Activated CD4-positive, alpha-beta T cell treated with anti-CD3 and anti-CD28 coated beads, Interleukin-2, amount 10 ng/mL, durations not matched to agents 7 days and 5 days (primary cell): ENCODE measurements around the gene CYTH1. TPM values are rescaled to one million over a fixed set of nuclear protein-coding genes. Genes with fewer than 3 reads are reported as not detected.

Experiments used
- CTCF ChIA-PET: fragments of 350-600 bp; sonication (Branson Sonifier 250); formaldehyde crosslinking; loops from one replicate; lab custom pipeline; 2021; ENCODE audit warnings: antibody characterized with exemption; lab: Charles Lee
- POLR2A ChIA-PET: fragments of 350-600 bp; sonication (Branson Sonifier 250); formaldehyde crosslinking; loops from one replicate; lab custom pipeline; 2021; ENCODE audit warnings: antibody characterized with exemption; lab: Charles Lee
- DNase-seq: peaks from one replicate; pipeline ENCODE4 v3.0.0-alpha.2; 2020
- H3K27ac Mint-ChIP-seq: one replicate; pipeline ENCODE4 v1.8.0; 2021; ENCODE audit warnings: mild to moderate bottlenecking, moderate library complexity, mixed read lengths
- H3K27me3 Mint-ChIP-seq: one replicate; pipeline ENCODE4 v1.8.0; 2021; ENCODE audit warnings: mixed read lengths
- H3K36me3 Mint-ChIP-seq: one replicate; pipeline ENCODE4 v1.8.0; 2021; ENCODE audit warnings: low read depth, mixed read lengths
- H3K4me1 Mint-ChIP-seq: one replicate; pipeline ENCODE4 v1.8.0; 2021; ENCODE audit warnings: mixed read lengths
- H3K4me3 Mint-ChIP-seq: one replicate; pipeline ENCODE4 v1.8.0; 2021; ENCODE audit warnings: mild to moderate bottlenecking, moderate library complexity, mixed read lengths
- H3K9me3 Mint-ChIP-seq: one replicate; pipeline ENCODE4 v1.8.0; 2021; ENCODE audit warnings: mixed read lengths
- total RNA-seq, 2 experiments: library from RNA; stranded (reverse); gene quantifications; one replicate each; pipeline ENCODE4 v1.2.3, GENCODE V29; 2021

CYTH1 gene
- total RNA-seq, 2 experiments from 2014 or later, result 244 to 251 TPM

DNA sequence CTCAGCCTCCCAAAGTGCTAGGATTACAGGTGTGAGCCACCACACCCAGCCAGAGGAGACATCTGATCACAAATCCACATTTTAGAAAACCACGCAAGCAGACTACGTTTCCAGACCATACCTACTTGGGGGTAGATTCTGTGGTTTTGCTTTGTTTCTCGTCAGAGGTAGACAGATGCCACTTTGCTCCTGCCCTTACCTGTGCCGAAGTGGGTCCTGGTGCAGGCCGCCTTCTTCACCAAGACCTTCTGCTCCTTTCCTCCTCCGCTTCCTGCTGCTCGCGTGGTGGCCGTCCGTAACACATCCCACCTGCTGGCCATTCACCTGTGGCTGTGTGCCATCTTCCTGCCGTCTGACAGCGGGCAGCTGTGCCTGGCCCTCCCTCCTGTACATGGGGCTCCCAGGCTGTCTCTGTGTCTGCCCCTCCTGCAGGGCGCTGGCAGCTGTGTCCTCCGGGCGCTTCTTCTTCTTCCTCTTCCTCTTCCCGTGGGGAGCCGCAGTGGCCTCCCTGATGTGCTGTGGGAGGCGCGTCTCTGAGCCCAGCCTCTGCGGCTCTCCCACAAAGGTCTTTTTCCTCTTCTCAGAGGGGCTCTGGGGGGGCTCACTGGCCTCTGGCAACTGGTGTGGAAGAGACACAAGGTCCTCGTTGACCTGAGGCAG lies 21.2 kb upstream of the CYTH1 start:
- POLR2A ChIA-PET, result no interaction called here
- Mint-ChIP-seq H3K4me1 (peaks cover 83% of the 10 kb centered on the region), H3K4me3 (peak overlapping the region; percentile 72), H3K27ac (peak overlapping the region; percentile 80), H3K9me3 (no peaks in the 10 kb centered on the region), H3K36me3 (peaks cover 81% of the 10 kb centered on the region), H3K27me3 (no peaks in the 10 kb centered on the region)
- CTCF ChIA-PET, result no interaction called here
- DNase-seq, result no peak

DNA sequence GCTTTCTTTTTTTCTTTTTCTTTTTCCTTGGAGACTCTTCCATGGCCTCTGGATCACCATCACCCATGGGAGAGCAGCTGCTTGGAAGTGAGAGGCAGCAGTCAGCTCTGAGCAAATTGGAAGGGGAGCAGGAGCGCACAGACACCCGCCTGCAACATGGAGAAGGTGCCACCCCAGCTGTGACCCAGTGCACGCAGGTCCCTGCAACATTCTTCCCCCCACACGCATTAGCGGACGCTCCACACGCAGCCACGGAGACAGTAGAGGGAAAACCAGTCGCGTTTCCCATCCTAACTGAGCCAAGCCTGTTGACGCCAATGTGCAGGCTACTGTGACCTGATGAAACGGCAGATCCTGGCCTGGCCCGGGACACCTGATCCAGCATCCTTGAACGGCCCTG lies 20.4 kb upstream of the CYTH1 start:
- POLR2A ChIA-PET, result no interaction called here
- Mint-ChIP-seq H3K27ac (peak overlapping the region; percentile 80), H3K4me3 (peak overlapping the region; percentile 72), H3K4me1 (peaks cover 80% of the 10 kb centered on the region), H3K27me3 (no peaks in the 10 kb centered on the region), H3K36me3 (peaks cover 82% of the 10 kb centered on the region), H3K9me3 (no peaks in the 10 kb centered on the region)
- no peak for DNase-seq
- CTCF ChIA-PET, result interaction anchor here (0.8 kb wide), 1 partner anchor 33 kb away, joined by 3 read pairs; no protein-coding TSS in a partner anchor

DNA sequence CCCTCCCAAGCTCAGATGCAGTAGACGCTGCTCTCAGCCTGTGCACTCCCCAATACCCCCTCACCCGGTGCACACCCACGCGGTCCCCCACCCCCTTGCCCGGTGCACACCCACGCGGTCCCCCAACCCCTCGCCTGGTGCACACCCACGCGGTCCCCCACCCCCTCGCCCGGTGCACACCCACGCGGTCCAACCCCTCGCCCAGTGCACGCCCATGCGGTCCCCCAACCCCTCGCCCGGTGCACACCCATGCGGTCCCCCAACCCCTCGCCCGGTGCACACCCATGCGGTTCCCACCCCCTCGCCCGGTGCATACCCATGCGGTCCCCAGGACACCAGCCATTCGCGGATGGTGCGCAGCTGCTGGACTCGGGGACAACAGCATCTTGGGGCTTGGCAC lies 19.9 kb upstream of the CYTH1 start:
- Mint-ChIP-seq H3K9me3 (no peaks in the 10 kb centered on the region), H3K36me3 (peaks cover 80% of the 10 kb centered on the region), H3K4me1 (peaks cover 76% of the 10 kb centered on the region), H3K27ac (peak overlapping the region; percentile 55), H3K27me3 (no peaks in the 10 kb centered on the region), H3K4me3 (no peak overlapping the region)
- ChIA-PET CTCF (interaction anchor here (0.6 to 1.9 kb wide), 3 partner anchors 13 to 33 kb away, joined by 3 to 7 read pairs (median 5); no protein-coding TSS in a partner anchor), POLR2A (no interaction called here)
- no peak for DNase-seq

DNA sequence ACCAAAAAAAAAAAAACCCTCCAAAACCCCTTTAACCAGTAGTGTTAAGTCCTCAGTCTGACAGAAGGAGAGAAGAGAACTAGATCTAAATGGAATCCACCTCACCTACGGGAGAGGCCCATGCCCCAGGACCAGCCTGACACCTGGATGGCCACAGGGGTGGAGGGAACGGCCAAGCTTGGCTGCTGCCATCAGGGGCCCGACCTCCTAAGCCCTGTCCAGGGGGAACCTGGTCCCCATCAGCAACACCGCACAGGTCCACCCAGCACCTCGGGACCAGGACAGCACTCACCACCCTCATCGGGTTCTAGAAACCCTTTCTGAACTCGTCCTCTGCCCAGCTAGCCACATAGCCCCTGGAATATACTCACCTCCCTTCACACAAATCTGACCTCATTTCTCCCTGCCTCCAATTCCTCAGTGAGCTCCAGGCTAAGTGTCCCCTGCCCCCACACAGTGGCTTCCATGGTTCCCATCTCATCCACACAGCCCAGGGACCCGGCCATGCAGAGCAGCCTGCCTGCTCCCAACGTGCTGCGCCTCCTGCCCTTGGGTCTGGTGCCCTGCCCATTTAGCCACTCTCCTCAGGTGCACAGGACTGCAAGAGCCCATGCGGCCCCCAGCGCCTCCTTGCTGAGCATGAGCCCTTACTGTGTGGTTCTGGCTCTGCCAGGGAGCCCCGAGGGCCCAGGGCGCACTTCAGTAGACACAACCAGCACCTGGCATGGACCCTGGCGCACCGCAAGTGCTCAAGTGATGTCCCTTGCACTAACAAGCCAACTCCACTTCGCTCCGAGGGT lies 18.3 kb upstream of the CYTH1 start:
- no peak for DNase-seq
- H3K27ac Mint-ChIP-seq, result no peak overlapping the region
- ChIA-PET POLR2A (no interaction called here), CTCF (interaction anchor here (0.6 to 3.1 kb wide), 5 partner anchors 11 to 78 kb away, joined by 3 to 10 read pairs (median 3); no protein-coding TSS in a partner anchor)
- peaks cover 80% of the 10 kb centered on the region for H3K36me3 Mint-ChIP-seq
- H3K4me3 Mint-ChIP-seq, result no peak overlapping the region
- peaks cover 69% of the 10 kb centered on the region for H3K4me1 Mint-ChIP-seq
- H3K9me3 Mint-ChIP-seq, result no peaks in the 10 kb centered on the region
- H3K27me3 Mint-ChIP-seq, result no peaks in the 10 kb centered on the region

DNA sequence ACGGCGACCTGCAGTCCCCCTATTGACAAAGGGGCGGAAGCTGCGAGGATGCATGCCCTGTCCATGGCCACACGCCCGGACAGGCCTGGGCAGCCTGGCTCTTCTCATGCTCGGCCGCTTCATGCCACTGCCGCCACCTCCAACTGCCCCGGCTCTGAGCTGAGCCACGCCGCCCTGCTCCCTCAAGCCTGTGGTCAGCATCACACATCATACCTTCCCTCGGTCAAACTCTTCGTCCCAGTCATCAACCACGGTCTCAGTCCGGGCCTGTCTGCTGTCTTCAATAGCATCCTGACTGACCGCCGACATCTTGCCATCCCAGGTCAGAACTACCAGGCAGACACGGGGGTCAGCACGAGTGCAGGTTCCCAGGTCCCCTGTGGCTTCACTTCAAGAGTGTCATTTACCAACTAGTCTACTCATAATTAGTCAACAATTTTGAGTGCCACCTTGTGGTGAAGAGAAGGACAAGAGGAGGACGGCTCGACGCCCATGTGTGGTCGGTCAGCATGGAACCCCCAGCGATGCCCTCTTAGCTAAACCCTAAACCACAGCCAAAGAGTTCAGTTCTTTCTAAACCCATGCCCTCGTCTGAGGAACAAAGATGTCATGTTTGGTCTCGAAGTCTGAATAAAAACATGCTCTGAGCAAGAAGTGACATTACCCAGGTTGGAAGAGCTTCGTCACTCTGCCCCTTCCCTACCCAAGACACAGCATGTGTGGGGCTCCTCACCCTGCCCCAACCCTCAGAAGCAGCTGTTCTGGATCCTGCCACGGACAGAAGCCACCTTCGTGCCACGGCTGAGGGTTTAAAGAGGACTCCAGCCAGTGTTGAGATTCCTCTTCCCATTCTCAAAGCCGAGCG lies 16.9 kb upstream of the CYTH1 start:
- CTCF ChIA-PET, result interaction anchor here (1.0 to 3.1 kb wide), 4 partner anchors 8 to 43 kb away, joined by 4 to 10 read pairs (median 4); no protein-coding TSS in a partner anchor
- no peak for DNase-seq
- no peaks in the 10 kb centered on the region for H3K9me3 Mint-ChIP-seq
- peaks cover 82% of the 10 kb centered on the region for H3K36me3 Mint-ChIP-seq
- H3K27me3 Mint-ChIP-seq, result no peaks in the 10 kb centered on the region
- POLR2A ChIA-PET, result no interaction called here
- no peak overlapping the region for H3K4me3 Mint-ChIP-seq
- H3K4me1 Mint-ChIP-seq, result peaks cover 66% of the 10 kb centered on the region
- H3K27ac Mint-ChIP-seq, result peak overlapping the region; percentile 79

DNA sequence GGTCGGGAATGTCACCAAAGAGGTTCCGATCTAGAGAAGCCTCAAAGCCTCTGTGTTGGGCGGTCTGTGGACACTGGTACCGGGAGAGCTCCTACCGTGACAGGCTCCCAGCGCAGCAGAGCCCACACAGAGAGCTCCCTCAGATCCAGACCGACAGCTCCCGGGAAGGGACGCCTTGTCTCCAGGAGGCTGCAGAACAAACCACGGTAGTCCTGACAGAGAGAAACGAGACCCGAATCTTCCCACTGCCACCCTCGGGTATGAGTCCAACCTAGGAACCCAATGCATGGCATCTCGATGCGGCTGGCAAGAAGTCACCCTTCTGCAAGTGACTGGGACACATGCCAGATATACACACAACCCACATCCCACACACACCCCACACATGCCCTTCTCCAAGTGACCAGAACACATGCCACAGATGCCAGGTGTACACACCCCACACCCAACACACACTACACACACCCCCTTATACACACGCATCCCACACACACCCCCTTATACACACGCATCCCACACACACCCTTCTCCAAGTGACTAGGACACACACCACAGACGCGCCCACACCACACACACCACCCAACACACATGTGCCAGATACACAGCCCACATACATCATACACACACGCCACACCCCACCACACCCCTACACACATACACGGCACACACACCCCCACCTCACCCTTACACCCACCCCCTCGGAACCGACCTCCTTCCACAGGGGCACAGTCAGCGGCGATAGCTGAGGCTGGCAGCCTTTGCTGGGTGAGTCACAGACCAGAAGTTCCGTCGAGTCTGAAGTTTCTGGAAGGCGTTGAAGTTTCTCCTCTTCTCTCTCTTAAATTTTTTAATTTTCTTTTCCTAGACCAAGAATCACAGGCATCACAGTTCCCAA lies 15.9 kb upstream of the CYTH1 start:
- Mint-ChIP-seq H3K36me3 (peaks cover 77% of the 10 kb centered on the region), H3K27ac (peak overlapping the region; percentile 79), H3K9me3 (no peaks in the 10 kb centered on the region), H3K4me1 (peaks cover 58% of the 10 kb centered on the region), H3K4me3 (no peak overlapping the region), H3K27me3 (no peaks in the 10 kb centered on the region)
- CTCF ChIA-PET, result interaction anchor here (1.4 to 3.1 kb wide), 3 partner anchors 7 to 42 kb away, joined by 4 to 10 read pairs (median 5); no protein-coding TSS in a partner anchor
- POLR2A ChIA-PET, result no interaction called here
- no peak for DNase-seq

DNA sequence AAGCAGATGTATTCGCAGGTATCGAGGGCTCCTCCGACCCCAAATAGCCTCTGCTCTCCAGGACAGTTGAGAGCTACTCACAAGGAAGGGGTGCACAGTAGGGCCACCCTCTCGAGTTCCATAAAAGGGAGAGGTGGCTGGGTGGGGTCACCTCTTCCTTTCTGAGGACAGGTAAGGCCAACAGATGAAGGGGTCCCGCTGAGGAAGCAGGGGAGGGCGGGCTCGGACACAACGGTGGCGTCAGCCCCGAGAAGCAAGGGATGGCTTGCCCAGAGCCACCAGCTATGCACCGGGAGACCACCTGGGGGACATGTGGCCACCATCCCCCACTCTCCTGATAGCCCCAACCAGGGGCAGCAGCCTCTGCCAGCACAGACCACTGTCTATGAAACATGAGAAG lies 15.1 kb upstream of the CYTH1 start:
- DNase-seq, result no peak
- ChIA-PET CTCF (no interaction called here), POLR2A (no interaction called here)
- Mint-ChIP-seq H3K4me3 (no peak overlapping the region), H3K27ac (no peak overlapping the region), H3K4me1 (peaks cover 54% of the 10 kb centered on the region), H3K36me3 (peaks cover 71% of the 10 kb centered on the region), H3K9me3 (no peaks in the 10 kb centered on the region), H3K27me3 (no peaks in the 10 kb centered on the region)

DNA sequence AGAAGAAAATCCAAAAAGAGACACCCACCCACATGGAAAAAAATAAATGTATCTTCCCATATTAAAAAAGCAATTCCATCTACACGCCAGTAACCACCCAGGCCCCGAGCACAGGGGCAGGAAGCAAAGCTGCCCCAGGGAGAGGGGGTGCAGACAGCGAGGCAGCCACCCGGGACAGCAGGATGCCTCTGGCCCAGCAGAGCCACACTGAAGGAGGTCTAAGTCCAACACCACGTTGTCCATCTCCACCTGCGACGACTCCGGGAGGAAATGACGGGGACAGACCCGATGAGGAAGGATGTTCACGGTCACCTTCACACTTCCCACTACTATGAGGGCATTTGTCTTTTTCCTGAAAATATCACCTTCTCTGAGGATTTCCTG lies 14.4 kb upstream of the CYTH1 start:
- no peak overlapping the region for H3K4me3 Mint-ChIP-seq
- H3K36me3 Mint-ChIP-seq, result peaks cover 75% of the 10 kb centered on the region
- ChIA-PET POLR2A (no interaction called here), CTCF (interaction anchor here (1.2 to 1.8 kb wide), 2 partner anchors 11 to 12 kb away, joined by 3 to 5 read pairs; no protein-coding TSS in a partner anchor)
- peaks cover 54% of the 10 kb centered on the region for H3K4me1 Mint-ChIP-seq
- H3K9me3 Mint-ChIP-seq, result no peaks in the 10 kb centered on the region
- no peak overlapping the region for H3K27ac Mint-ChIP-seq
- no peaks in the 10 kb centered on the region for H3K27me3 Mint-ChIP-seq
- DNase-seq, result no peak

DNA sequence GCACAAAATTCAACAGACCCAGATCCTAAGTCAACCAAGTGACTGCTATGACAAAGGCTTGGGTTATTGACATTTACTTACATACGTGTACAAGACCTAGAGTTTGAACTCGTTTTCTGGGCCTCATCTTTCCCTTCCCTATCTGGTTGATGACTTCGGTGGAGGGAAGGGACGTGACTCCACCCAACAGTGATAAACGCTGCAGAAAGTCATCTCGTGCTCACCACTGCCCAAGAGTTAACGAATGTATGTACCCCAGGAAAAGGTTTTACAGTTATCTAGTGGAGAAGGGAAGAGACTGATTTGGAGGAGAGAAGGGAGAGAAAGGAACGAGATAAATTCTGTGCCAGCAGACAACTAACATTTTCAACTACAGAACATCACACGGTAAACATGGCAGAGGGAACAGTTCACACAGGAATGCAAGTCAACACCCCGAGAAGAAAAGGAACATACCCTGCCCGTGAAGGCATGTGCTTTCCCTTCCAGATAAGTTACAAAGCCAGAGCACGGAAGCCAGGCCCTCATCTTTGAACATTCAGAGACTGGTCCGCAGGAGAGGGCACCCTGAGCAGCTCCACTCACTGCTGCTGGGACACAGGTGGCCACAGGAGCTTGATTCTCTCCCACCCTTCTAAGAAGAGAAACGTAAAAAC lies 13.9 kb upstream of the CYTH1 start:
- DNase-seq, result no peak
- no peak overlapping the region for H3K4me3 Mint-ChIP-seq
- POLR2A ChIA-PET, result no interaction called here
- H3K36me3 Mint-ChIP-seq, result peaks cover 75% of the 10 kb centered on the region
- peak overlapping the region; percentile 10 for H3K27ac Mint-ChIP-seq
- H3K9me3 Mint-ChIP-seq, result no peaks in the 10 kb centered on the region
- H3K4me1 Mint-ChIP-seq, result peaks cover 53% of the 10 kb centered on the region
- H3K27me3 Mint-ChIP-seq, result no peaks in the 10 kb centered on the region
- CTCF ChIA-PET, result interaction anchor here (1.2 to 1.8 kb wide), 2 partner anchors 10 to 12 kb away, joined by 3 to 5 read pairs; no protein-coding TSS in a partner anchor

DNA sequence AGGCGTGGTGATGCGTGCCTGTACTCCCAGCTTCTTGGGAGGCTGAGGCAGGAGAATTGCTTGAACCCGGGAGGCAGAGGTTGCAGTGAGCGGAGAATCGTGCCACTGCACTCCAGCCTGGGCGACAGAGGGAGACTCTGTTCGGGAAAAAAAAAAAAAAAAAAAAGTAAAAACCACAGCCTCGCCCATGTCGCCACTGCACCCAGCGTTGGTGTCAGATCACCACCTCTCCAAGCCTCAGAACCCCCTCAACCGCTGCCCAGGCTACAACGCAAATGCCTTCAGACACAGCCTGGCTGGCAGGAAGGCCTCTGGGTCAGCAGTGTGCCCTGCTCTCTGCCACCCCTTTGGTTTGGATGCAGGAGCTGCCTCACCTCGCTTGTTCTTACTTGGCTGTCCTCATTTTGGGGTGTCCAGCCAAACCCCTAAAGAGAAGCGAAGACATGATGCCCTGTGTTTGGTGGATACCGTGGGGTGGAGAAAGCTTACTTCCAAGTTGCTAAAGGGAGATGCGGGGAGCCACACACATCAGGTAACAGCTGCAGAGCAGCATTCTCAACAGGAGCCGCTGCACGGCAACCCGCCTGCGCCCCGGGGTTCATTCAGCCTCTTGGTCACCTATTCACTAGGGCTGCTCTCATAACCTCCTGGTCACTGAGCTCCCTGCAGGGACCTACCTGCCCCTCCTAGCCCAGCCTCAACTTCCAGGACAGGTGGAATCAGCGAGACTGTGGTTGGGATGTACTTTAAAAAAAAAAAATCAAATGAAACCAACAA lies 13.0 kb upstream of the CYTH1 start:
- ChIA-PET POLR2A (no interaction called here), CTCF (interaction anchor here (1.2 to 1.8 kb wide), 2 partner anchors 9 to 11 kb away, joined by 3 to 5 read pairs; no protein-coding TSS in a partner anchor)
- no peak overlapping the region for H3K4me3 Mint-ChIP-seq
- H3K9me3 Mint-ChIP-seq, result no peaks in the 10 kb centered on the region
- H3K27ac Mint-ChIP-seq, result peak overlapping the region; percentile 77
- H3K27me3 Mint-ChIP-seq, result no peaks in the 10 kb centered on the region
- DNase-seq, result no peak
- H3K4me1 Mint-ChIP-seq, result peaks cover 55% of the 10 kb centered on the region
- peaks cover 73% of the 10 kb centered on the region for H3K36me3 Mint-ChIP-seq

DNA sequence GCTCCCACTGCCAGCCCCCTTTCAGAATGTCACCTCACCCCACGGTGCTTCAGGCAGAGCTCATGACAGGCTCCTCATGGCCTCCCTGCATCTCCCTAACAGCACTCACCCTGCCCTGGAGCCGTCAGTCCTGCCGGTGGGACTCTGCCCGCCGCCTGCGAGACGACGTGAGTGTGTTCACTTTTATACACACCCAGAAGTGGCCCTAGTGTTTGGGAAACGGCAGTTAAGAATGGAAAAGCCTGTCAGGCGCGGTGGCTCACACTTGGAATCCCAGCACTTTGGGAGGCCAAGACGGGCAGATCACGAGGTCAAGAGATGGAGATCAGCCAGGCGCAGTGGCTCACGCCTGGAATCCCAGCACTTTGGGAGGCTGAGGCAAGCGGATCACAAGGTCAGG lies 12.3 kb upstream of the CYTH1 start:
- H3K4me1 Mint-ChIP-seq, result peaks cover 57% of the 10 kb centered on the region
- ChIA-PET POLR2A (no interaction called here), CTCF (interaction anchor here (1.8 kb wide), 1 partner anchor 25 kb away, joined by 4 read pairs; no protein-coding TSS in a partner anchor)
- H3K4me3 Mint-ChIP-seq, result no peak overlapping the region
- no peaks in the 10 kb centered on the region for H3K27me3 Mint-ChIP-seq
- no peak overlapping the region for H3K27ac Mint-ChIP-seq
- no peak for DNase-seq
- no peaks in the 10 kb centered on the region for H3K9me3 Mint-ChIP-seq
- peaks cover 72% of the 10 kb centered on the region for H3K36me3 Mint-ChIP-seq
